ENCODE measurements around the gene KCNK2. TPM values are rescaled to one million over a fixed set of nuclear protein-coding genes. Genes with fewer than 3 reads are reported as not detected.

Gene KCNK2
- total RNA-seq, 1 donor from 2014 or later: 0.85 TPM

GRCh38 chr1:215113776-215114153 is 31.2 kb downstream of the KCNK2 start:
- no peak overlapping the region for H3K4me3 ChIP-seq
- no peak for DNase-seq (ENCODE audit: low spot score in 2 of 2)
- intact Hi-C loops (cut with DNase I): no loop called here
- TF ChIP-seq CTCF (IDR thresholded peaks at IDR 0.05): no peak
- no peaks in the 10 kb centered on the region for H3K4me1 ChIP-seq
- H3K9me3 ChIP-seq: no peaks in the 10 kb centered on the region
- no peaks in the 10 kb centered on the region for H3K27me3 ChIP-seq
- no peak overlapping the region for H3K27ac ChIP-seq
- no peaks in the 10 kb centered on the region for H3K36me3 ChIP-seq

GRCh38 chr1:215114154-215114933 is 31.8 kb downstream of the KCNK2 start:
- intact Hi-C loops (cut with DNase I): no loop called here
- TF ChIP-seq CTCF (IDR thresholded peaks at IDR 0.05): no peak
- no peak for DNase-seq (ENCODE audit: low spot score in 2 of 2)
- no peaks in the 10 kb centered on the region for H3K36me3 ChIP-seq
- H3K27ac ChIP-seq: no peak overlapping the region
- no peaks in the 10 kb centered on the region for H3K4me1 ChIP-seq
- no peaks in the 10 kb centered on the region for H3K9me3 ChIP-seq
- no peaks in the 10 kb centered on the region for H3K27me3 ChIP-seq
- no peak overlapping the region for H3K4me3 ChIP-seq

GRCh38 chr1:215115760-215116159 is 33.2 kb downstream of the KCNK2 start:
- intact Hi-C loops (cut with DNase I): no loop called here

GRCh38 chr1:215118081-215118480 is 35.5 kb downstream of the KCNK2 start:
- H3K4me3 ChIP-seq: no peak overlapping the region
- no peaks in the 10 kb centered on the region for H3K4me1 ChIP-seq
- no peak for DNase-seq (ENCODE audit: low spot score in 2 of 2)
- no peaks in the 10 kb centered on the region for H3K27me3 ChIP-seq
- no peaks in the 10 kb centered on the region for H3K36me3 ChIP-seq
- no peak overlapping the region for H3K27ac ChIP-seq
- no peak for TF ChIP-seq CTCF (IDR thresholded peaks at IDR 0.05)
- intact Hi-C loops (cut with DNase I): no loop called here
- H3K9me3 ChIP-seq: no peaks in the 10 kb centered on the region

More at GRCh38 chr1:215115760-215116159, 33.2 kb downstream of the KCNK2 start:
- H3K9me3 ChIP-seq: no peaks in the 10 kb centered on the region
- no peak overlapping the region for H3K4me3 ChIP-seq
- no peak for TF ChIP-seq CTCF (IDR thresholded peaks at IDR 0.05)
- H3K27ac ChIP-seq: no peak overlapping the region
- no peaks in the 10 kb centered on the region for H3K27me3 ChIP-seq
- DNase-seq (ENCODE audit: low spot score in 2 of 2): no peak
- H3K4me1 ChIP-seq: no peaks in the 10 kb centered on the region
- H3K36me3 ChIP-seq: no peaks in the 10 kb centered on the region

- no peaks in the 10 kb centered on the region for H3K4me1 ChIP-seq
- no peaks in the 10 kb centered on the region for H3K36me3 ChIP-seq
- H3K27me3 ChIP-seq: no peaks in the 10 kb centered on the region
- no peak overlapping the region for H3K4me3 ChIP-seq
- no peak overlapping the region for H3K27ac ChIP-seq
- no peaks in the 10 kb centered on the region for H3K9me3 ChIP-seq
- intact Hi-C loops (cut with DNase I): no loop called here
- no peak for DNase-seq (ENCODE audit: low spot score in 2 of 2)
- TF ChIP-seq CTCF (IDR thresholded peaks at IDR 0.05): no peak
Observed at GRCh38 chr1:215119056-215119455, 36.5 kb downstream of the KCNK2 start.

Data from ascending aorta (tissue), 2 donors.